Activated CD4-positive, alpha-beta T cell treated with anti-CD3 and anti-CD28 coated beads, Interleukin-10, Interleukin-2, amounts not matched to agents 100 ng/mL and 50 ng/mL, durations not matched to agents 16 hours and 8 hours (primary cell): ENCODE results near the gene GABPB2.
A peak's percentile ranks its signal among the peaks of the same experiment; 100 is the strongest.

Experiments
- DNase-seq: peaks from one replicate; pipeline ENCODE4 v3.0.0-alpha.2; 2020

The GABPB2 gene

GRCh38 chr1:151165738-151166504, 95.4 kb downstream of the GABPB2 start, which contains the start of the genes LYSMD1 and SCNM1:
Gene LYSMD1 (minus strand): TSS chr1:151165902. CDS start chr1:151165258, 644 bp downstream.
Gene SCNM1 (plus strand): TSS chr1:151166144. CDS start chr1:151166153, 9 bp downstream.
- DNase-seq = peak; percentile 98

GRCh38 chr1:151166505-151166956, 96.0 kb downstream of the GABPB2 start:
- DNase-seq = no peak

GRCh38 chr1:151167116-151167515, 96.6 kb downstream of the GABPB2 start:
- DNase-seq = no peak

- no peak for DNase-seq
Measured at GRCh38 chr1:151171190-151171589, 100.6 kb downstream of the GABPB2 start.
